PC-3 (cell line): Measurements from ENCODE around the gene LGI2. TPM values are rescaled to one million over a fixed set of nuclear protein-coding genes. Genes with fewer than 3 reads are reported as not detected.
A peak's percentile ranks its signal among the peaks of the same experiment; 100 is the strongest.

ENCODE experiments used
- ATAC-seq: fragments of 200-7000 bp; cut with Tn5 transposase; 2 replicates; pipeline ENCODE4 v1.9.1; 2020; ENCODE audit warnings: mild to moderate bottlenecking, moderate library complexity
- BruUV-seq: library from RNA; stranded (reverse); fragments of 400-500 nt; replicated peaks from 2 replicates; lab custom pipeline; 2021; lab: Mats Ljungman, UMichigan
- CTCF ChIA-PET: fragments of 300-600 bp; sonication (Branson Sonifier 250); formaldehyde crosslinking; loops from one replicate; lab custom pipeline; 2022; ENCODE audit warnings: antibody characterized with exemption; lab: Charles Lee
- POLR2A ChIA-PET: fragments of 300-600 bp; sonication (Branson Sonifier 250); formaldehyde crosslinking; loops from one replicate; lab custom pipeline; 2022; ENCODE audit warnings: antibody characterized with exemption; ENCODE audit not compliant: unreplicated experiment; lab: Charles Lee
- DNase-seq: peaks from one replicate; pipeline ENCODE4 v3.0.0-alpha.2; 2015
- H2AFZ ChIP-seq: fragments of 300-600 bp; sonication (generic); 2 replicates; pipeline ENCODE4 v1.6.0; 2016; ENCODE audit warnings: antibody characterized with exemption, low read length
- H3F3A ChIP-seq: fragments of 300-600 bp; sonication (generic); one replicate; pipeline ENCODE4 v1.6.0; 2017; ENCODE audit warnings: antibody characterized with exemption, low read length, control low read depth, mild to moderate bottlenecking; ENCODE audit not compliant: unreplicated experiment
- H3K27ac ChIP-seq: fragments of 300-600 bp; sonication (generic); 2 replicates; pipeline ENCODE4 v1.5.1; 2016; ENCODE audit warnings: mild to moderate bottlenecking, low read length
- H3K27me3 ChIP-seq: fragments of 300-600 bp; sonication (generic); 2 replicates; pipeline ENCODE4 v1.6.1; 2016; ENCODE audit warnings: low read length, mixed read lengths
- H3K36me3 ChIP-seq: fragments of 300-600 bp; sonication (generic); 2 replicates; pipeline ENCODE4 v1.6.1; 2016; ENCODE audit warnings: low read depth, mixed run types, low read length, mixed read lengths
- H3K4me1 ChIP-seq: fragments of 300-600 bp; sonication (generic); 2 replicates; pipeline ENCODE4 v1.5.1; 2016; ENCODE audit warnings: low read length; ENCODE audit not compliant: insufficient read depth
- H3K4me2 ChIP-seq: fragments of 300-600 bp; sonication (generic); 2 replicates; pipeline ENCODE4 v1.6.0; 2016; ENCODE audit warnings: low read length
- H3K4me3 ChIP-seq: fragments of 300-600 bp; sonication (generic); 2 replicates; pipeline ENCODE4 v1.5.1; 2016; ENCODE audit warnings: mild to moderate bottlenecking, low read length, mixed read lengths
- H3K79me2 ChIP-seq: fragments of 300-600 bp; sonication (generic); 2 replicates; pipeline ENCODE4 v1.6.1; 2017; ENCODE audit warnings: low read length, mixed read lengths
- H3K9ac ChIP-seq: fragments of 300-600 bp; sonication (generic); 2 replicates; pipeline ENCODE4 v1.6.0; 2016; ENCODE audit warnings: mild to moderate bottlenecking, low read length
- H3K9me2 ChIP-seq: fragments of 300-600 bp; sonication (generic); replicated peaks from 2 replicates; pipeline ENCODE4 v1.6.1; 2016; ENCODE audit warnings: mixed run types, low read length, mixed read lengths
- H3K9me3 ChIP-seq: fragments of 300-600 bp; sonication (generic); 2 replicates; pipeline ENCODE4 v1.6.1; 2016; ENCODE audit warnings: low read length, mixed read lengths
- H4K20me1 ChIP-seq: fragments of 300-600 bp; sonication (generic); 2 replicates; pipeline ENCODE4 v1.6.1; 2016; ENCODE audit warnings: low read length, mixed read lengths
- EZH2 ChIP-seq: fragments of 300-600 bp; sonication (generic); IDR thresholded peaks from one replicate; pipeline ENCODE4 v1.6.1; 2017; ENCODE audit warnings: antibody characterized with exemption, mild to moderate bottlenecking, low read length; ENCODE audit not compliant: unreplicated experiment
- EZH2phosphoT487 ChIP-seq: fragments of 300-600 bp; sonication (generic); IDR thresholded peaks from 2 replicates; pipeline ENCODE4 v1.6.1; 2018; ENCODE audit warnings: mild to moderate bottlenecking, antibody characterized with exemption, low read length, borderline replicate concordance
- intact Hi-C: fragments of 100-400 bp; cut with micrococcal nuclease; formaldehyde crosslinking; loops from 2 replicates; pipeline ENCODE4 v1.9.0; 2023
- total RNA-seq: library from RNA; depleted of rRNA; stranded (reverse); fragments of >200 nt; gene quantifications from 2 replicates; pipeline ENCODE4 v1.2.3, GENCODE V29; 2014
- TF ChIP-seq, protein P1 (sequence below): fragments of 300-600 bp; sonication (generic); conservative IDR thresholded peaks from 2 replicates; pipeline ENCODE4 v1.5.1; 2017; ENCODE audit warnings: antibody characterized with exemption, low read depth, mild to moderate bottlenecking, low read length

LGI2 gene
- total RNA-seq, 1 experiment from 2014 or later: 0.18 TPM

DNA sequence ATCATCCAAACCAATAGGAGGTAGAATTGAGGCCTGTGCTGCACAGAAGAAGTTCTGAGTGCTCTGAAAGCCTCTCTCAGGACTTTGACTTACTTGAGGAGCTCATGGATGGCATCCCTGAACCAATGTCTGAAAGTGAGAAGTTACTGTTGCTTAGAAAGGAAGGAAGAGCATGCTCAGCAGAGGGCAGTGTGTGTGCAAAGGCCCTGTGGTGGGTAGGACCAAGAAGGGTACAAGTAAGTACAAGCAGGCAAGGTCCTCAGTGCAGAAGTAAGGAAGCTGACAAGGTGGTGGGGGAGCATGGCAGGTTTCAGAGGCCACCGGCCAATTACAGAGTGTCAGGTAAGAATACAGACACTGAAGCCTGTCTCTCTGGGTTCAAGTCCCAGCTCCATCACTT lies 31.4 kb upstream of the LGI2 start:
- Histone ChIP-seq H3K9ac (no peak overlapping the region), H3F3A (no peaks in the 10 kb centered on the region), H3K4me3 (no peak overlapping the region), H3K9me2 (no peaks in the 10 kb centered on the region), H3K4me2 (no peak overlapping the region), H4K20me1 (no peaks in the 10 kb centered on the region), H3K4me1 (no peaks in the 10 kb centered on the region), H2AFZ (no peak overlapping the region), H3K79me2 (no peaks in the 10 kb centered on the region), H3K9me3 (no peaks in the 10 kb centered on the region), H3K27me3 (no peaks in the 10 kb centered on the region), H3K27ac (no peak overlapping the region), H3K36me3 (no peaks in the 10 kb centered on the region)
- ATAC-seq (no peak), DNase-seq (no peak)
- POLR2A ChIA-PET: no interaction called here
- TF ChIP-seq EZH2 (no peak), EZH2phosphoT487 (no peak)
- TF ChIP-seq, protein P1, sequence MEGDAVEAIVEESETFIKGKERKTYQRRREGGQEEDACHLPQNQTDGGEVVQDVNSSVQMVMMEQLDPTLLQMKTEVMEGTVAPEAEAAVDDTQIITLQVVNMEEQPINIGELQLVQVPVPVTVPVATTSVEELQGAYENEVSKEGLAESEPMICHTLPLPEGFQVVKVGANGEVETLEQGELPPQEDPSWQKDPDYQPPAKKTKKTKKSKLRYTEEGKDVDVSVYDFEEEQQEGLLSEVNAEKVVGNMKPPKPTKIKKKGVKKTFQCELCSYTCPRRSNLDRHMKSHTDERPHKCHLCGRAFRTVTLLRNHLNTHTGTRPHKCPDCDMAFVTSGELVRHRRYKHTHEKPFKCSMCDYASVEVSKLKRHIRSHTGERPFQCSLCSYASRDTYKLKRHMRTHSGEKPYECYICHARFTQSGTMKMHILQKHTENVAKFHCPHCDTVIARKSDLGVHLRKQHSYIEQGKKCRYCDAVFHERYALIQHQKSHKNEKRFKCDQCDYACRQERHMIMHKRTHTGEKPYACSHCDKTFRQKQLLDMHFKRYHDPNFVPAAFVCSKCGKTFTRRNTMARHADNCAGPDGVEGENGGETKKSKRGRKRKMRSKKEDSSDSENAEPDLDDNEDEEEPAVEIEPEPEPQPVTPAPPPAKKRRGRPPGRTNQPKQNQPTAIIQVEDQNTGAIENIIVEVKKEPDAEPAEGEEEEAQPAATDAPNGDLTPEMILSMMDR: no peak
- CTCF ChIA-PET: no interaction called here
- intact Hi-C loops: no loop called here
- no TSS peak for BruUV-seq

DNA sequence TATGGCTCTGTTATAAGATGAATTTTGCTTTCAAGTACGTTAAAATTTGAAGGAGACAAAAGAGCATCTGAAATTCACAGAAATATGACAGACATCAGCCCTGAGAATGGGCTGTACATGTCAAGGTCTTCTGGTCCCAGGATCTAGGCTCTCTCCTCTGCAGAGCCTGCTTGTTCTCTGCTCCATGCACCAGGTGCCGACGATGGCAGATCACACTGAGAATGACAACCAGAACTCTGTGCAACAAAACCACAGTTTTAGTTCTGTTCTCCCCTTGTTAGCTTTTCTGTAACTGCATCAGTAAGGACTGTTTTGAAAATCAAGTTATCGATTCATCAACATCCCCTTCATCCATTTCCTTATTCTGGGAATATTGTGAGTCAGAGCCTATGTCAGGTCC lies 30.9 kb upstream of the LGI2 start:
- Histone ChIP-seq H3K36me3 (no peaks in the 10 kb centered on the region), H3K9me2 (no peaks in the 10 kb centered on the region), H3K79me2 (no peaks in the 10 kb centered on the region), H3K27me3 (no peaks in the 10 kb centered on the region), H3K4me2 (no peak overlapping the region), H4K20me1 (no peaks in the 10 kb centered on the region), H2AFZ (no peak overlapping the region), H3K27ac (no peak overlapping the region), H3K4me3 (no peak overlapping the region), H3K9me3 (no peaks in the 10 kb centered on the region), H3K4me1 (no peaks in the 10 kb centered on the region), H3K9ac (no peak overlapping the region), H3F3A (no peaks in the 10 kb centered on the region)
- no TSS peak for BruUV-seq
- TF ChIP-seq EZH2 (no peak), EZH2phosphoT487 (no peak)
- TF ChIP-seq, protein P1: no peak
- ChIA-PET POLR2A (no interaction called here), CTCF (no interaction called here)
- intact Hi-C loops: no loop called here
- DNase-seq (no peak), ATAC-seq (no peak)

DNA sequence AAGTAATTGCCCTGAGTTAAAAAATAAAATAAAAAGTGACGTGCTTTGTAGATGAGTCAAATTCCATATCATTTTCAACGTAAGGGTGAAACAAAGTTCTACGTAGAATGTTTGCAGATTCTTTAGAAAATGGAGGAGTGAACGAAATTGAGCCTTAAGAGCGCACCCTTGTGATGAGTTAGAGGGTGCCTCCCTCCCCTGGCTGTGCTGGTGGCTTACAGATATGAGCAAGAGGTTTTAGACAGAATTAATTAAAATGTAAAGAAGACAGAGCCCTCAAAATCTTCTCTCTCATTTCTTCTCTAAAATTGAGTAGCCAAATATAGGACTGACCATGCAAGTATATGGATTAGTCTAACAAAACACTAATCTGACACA lies 30.2 kb upstream of the LGI2 start:
- H3K79me2 ChIP-seq: no peaks in the 10 kb centered on the region
- ATAC-seq: no peak
- no peaks in the 10 kb centered on the region for H3K4me1 ChIP-seq
- no peaks in the 10 kb centered on the region for H3K36me3 ChIP-seq
- no peaks in the 10 kb centered on the region for H3F3A ChIP-seq
- ChIA-PET CTCF (no interaction called here), POLR2A (no interaction called here)
- DNase-seq: no peak
- no peak for TF ChIP-seq EZH2
- TF ChIP-seq, protein P1: 0 out of 2 replicates have a peak, but pooled peaks have one; percentile 9
- no peak for TF ChIP-seq EZH2phosphoT487
- 0 out of 2 replicates have a peak, but pooled peaks cover 4% of the 10 kb centered on the region for H3K27me3 ChIP-seq
- no peaks in the 10 kb centered on the region for H4K20me1 ChIP-seq
- BruUV-seq: no TSS peak
- no peak overlapping the region for H2AFZ ChIP-seq
- no peak overlapping the region for H3K27ac ChIP-seq
- intact Hi-C loops: no loop called here
- H3K4me2 ChIP-seq: no peak overlapping the region
- no peak overlapping the region for H3K4me3 ChIP-seq
- no peaks in the 10 kb centered on the region for H3K9me2 ChIP-seq
- H3K9ac ChIP-seq: no peak overlapping the region
- no peaks in the 10 kb centered on the region for H3K9me3 ChIP-seq
